Tibial nerve (tissue), 4 donors: ENCODE measurements around the gene FNDC3A. TPM values are rescaled to one million over a fixed set of nuclear protein-coding genes. Genes with fewer than 3 reads are reported as not detected.
A peak's percentile ranks its signal among the peaks of the same experiment; 100 is the strongest.

Source experiments
- DNase-seq, 2 donors: peaks; one replicate each; pipeline ENCODE4 v3.0.0-alpha.2; 2019; ENCODE audit warnings: low spot score in 2 of 2
- H3K27ac ChIP-seq, 4 donors: fragments of 200-600 bp; sonication (generic) in 3 of 4; one replicate each; pipeline ENCODE4 v1.5.1; 2017 to 2019; ENCODE audit warnings: mild to moderate bottlenecking in 1 of 4
- H3K27me3 ChIP-seq, 2 donors: fragments of 200-600 bp; sonication (generic) in 1 of 2; one replicate each; pipeline versions ENCODE4 v1.5.1 to v1.6.0; 2017 to 2019
- H3K36me3 ChIP-seq, 3 donors: fragments of 200-600 bp; sonication (generic); one replicate each; pipeline ENCODE4 v1.5.1; 2018 to 2019
- H3K4me1 ChIP-seq, 4 donors: fragments of 200-600 bp; sonication (generic) in 3 of 4; one replicate each; pipeline ENCODE4 v1.5.1; 2017 to 2019
- H3K4me3 ChIP-seq, 4 donors: fragments of 200-600 bp; sonication (generic) in 3 of 4; one replicate each; pipeline ENCODE4 v1.5.1; 2017 to 2019; ENCODE audit warnings: mild to moderate bottlenecking in 1 of 4, moderate library complexity in 1 of 4
- H3K9me3 ChIP-seq, 4 donors: fragments of 200-600 bp; sonication (generic) in 3 of 4; one replicate each; pipeline ENCODE4 v1.5.1; 2017 to 2019
- EP300 ChIP-seq, 2 donors: sonication (generic); formaldehyde crosslinking; IDR thresholded peaks; one replicate each; pipeline ENCODE4 v1.6.1; 2017; ENCODE audit warnings: antibody characterized with exemption in 2 of 2, mild to moderate bottlenecking in 1 of 2
- POLR2A ChIP-seq, 2 donors: fragments of 450-650 bp; IDR thresholded peaks; one replicate each; pipeline ENCODE4 v1.6.1; 2017; ENCODE audit warnings: antibody characterized with exemption in 2 of 2, mild to moderate bottlenecking in 2 of 2, moderate library complexity in 2 of 2
- WGBS, 2 donors: methylation state at CpG; one replicate each; pipeline ENCODE4 v1.1.5; 2018; 5-methylcytosine and 5-hydroxymethylcytosine counted together
- total RNA-seq, 4 donors: library from RNA; depleted of rRNA; stranded (reverse); fragments of >200 nt; gene quantifications; one replicate each; pipeline ENCODE4 v1.1.0, GENCODE V29; 2016
- TF ChIP-seq, protein P1 (sequence below), 5 experiments: fragments of 200-600 bp in 3 of 5; fragments of 450-650 bp in 2 of 5; sonication (generic) in 3 of 5; IDR thresholded peaks; one replicate each; pipeline ENCODE4 v1.5.1; 2016 to 2019; ENCODE audit warnings: antibody characterized with exemption in 5 of 5, mild to moderate bottlenecking in 3 of 5, moderate library complexity in 2 of 5

The FNDC3A gene
- total RNA-seq, 4 donors from 2014 or later, result 38.2 to 57.7 (median 47.0) TPM

DNA sequence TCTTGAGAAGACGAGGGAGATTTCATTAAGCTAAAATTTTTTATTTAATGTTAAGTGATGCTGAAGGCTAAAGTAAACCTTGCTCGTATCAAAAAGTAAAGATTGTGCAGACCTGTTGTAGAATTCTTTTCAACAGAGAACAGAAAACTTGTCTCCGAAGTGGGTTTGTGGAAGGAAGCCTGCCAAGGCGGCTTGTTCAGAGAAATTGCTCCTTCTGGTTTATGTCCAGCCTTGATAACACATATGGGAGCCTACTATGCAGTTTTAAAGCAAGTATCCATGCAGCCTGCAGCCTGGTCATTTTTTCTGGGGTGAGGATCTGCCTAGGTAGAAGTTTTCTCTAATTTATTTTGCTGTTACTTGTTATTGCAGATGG is 245.9 kb downstream of the FNDC3A start:
- Histone ChIP-seq H3K36me3 (no peaks in the 10 kb centered on the region), H3K27ac (no peak overlapping the region), H3K27me3 (peaks cover 0 to 49% of the 10 kb centered on the region in 2 donors), H3K4me1 (peaks cover 0 to 36% (median 9%) of the 10 kb centered on the region in 4 donors), H3K4me3 (no peak overlapping the region), H3K9me3 (no peaks in the 10 kb centered on the region)
- DNase-seq, result no peak
- 73 to 81% methylated on average over 4 of the region's 4 CpGs for WGBS, 2 donors
- TF ChIP-seq EP300 (IDR thresholded peaks at IDR 0.05) (no peak), POLR2A (IDR thresholded peaks at IDR 0.05) (no peak)
- TF ChIP-seq, protein P1, sequence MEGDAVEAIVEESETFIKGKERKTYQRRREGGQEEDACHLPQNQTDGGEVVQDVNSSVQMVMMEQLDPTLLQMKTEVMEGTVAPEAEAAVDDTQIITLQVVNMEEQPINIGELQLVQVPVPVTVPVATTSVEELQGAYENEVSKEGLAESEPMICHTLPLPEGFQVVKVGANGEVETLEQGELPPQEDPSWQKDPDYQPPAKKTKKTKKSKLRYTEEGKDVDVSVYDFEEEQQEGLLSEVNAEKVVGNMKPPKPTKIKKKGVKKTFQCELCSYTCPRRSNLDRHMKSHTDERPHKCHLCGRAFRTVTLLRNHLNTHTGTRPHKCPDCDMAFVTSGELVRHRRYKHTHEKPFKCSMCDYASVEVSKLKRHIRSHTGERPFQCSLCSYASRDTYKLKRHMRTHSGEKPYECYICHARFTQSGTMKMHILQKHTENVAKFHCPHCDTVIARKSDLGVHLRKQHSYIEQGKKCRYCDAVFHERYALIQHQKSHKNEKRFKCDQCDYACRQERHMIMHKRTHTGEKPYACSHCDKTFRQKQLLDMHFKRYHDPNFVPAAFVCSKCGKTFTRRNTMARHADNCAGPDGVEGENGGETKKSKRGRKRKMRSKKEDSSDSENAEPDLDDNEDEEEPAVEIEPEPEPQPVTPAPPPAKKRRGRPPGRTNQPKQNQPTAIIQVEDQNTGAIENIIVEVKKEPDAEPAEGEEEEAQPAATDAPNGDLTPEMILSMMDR (IDR thresholded peaks at IDR 0.05), result no peak

DNA sequence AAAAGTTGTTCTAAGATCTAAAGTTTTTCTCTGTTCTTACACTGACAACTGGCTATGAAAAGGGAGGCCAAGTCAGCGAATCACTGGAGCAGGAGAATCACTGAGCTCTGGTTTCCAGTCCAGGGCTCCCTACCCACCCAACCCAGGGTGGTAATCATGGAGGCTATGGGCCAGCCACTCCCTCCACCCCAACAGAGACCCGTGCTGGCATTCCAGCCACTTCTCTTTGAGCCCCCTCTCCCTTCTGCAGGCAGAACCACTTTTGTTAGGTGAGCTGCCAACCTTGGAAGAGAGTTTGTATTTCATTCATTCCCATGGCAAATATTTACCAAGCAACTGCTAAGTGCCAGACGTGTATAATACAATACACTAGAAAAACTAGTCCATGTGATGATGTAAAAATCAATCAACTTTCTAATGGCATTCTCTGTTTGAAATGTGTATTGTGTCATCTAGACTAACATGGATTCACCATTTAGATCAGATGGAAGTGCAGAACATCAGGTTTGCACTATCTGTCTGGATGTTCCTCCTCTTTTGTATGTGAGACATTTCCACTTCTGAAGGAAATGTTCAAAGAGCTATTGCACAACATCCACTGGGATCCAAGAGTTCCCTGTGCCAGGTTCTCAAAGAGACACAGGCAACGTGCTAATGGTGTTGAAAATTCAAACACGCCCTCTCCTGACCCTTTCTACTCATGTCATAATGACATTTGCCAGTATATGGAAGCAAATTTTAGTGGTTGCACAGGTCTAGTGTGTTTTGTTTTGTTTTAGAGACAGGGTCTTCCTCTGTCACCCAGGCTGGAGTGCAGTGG is 249.7 kb downstream of the FNDC3A start:
- DNase-seq, result peak in 1 of 2 donors; percentile 38
- no peak overlapping the region for H3K27ac ChIP-seq
- peaks cover 0 to 26% of the 10 kb centered on the region in 2 donors for H3K27me3 ChIP-seq
- H3K4me3 ChIP-seq, result no peak overlapping the region
- H3K36me3 ChIP-seq, result no peaks in the 10 kb centered on the region
- TF ChIP-seq EP300 (IDR thresholded peaks at IDR 0.05), result peak in 1 of 2 donors; percentile 45
- TF ChIP-seq, protein P1 (IDR thresholded peaks at IDR 0.05), result no peak
- WGBS, 2 donors, result 63 to 65% methylated on average over 5 of the region's 5 CpGs
- H3K4me1 ChIP-seq, result peaks cover 0 to 14% (median 8%) of the 10 kb centered on the region in 4 donors
- no peaks in the 10 kb centered on the region for H3K9me3 ChIP-seq

DNA sequence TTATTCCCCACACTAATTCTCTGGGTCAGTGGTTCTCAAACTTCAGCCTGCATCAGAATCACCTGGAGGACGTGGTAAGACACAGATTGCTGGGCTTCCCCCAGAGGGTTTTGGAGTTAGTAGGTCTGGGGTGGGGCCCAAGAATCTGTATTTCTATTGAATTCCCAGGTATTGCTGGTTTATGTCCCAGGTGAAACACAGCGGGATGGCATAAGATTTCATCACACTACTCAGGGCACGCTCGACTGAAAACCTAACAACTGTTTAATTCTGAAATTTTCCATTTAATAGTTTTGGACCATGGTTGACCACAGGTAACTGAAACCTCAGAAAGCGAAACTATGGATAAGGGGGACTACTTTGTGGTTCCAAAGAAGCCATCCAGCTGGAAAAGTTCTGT is 250.9 kb downstream of the FNDC3A start:
- Histone ChIP-seq H3K9me3 (no peaks in the 10 kb centered on the region), H3K4me1 (peaks cover 0 to 4% (median 0%) of the 10 kb centered on the region in 4 donors), H3K4me3 (no peak overlapping the region), H3K36me3 (no peaks in the 10 kb centered on the region), H3K27ac (no peak overlapping the region), H3K27me3 (peaks cover 0 to 14% of the 10 kb centered on the region in 2 donors)
- DNase-seq, result no peak
- 93 to 95% methylated on average over 5 of the region's 5 CpGs for WGBS, 2 donors
- TF ChIP-seq EP300 (IDR thresholded peaks at IDR 0.05) (no peak), POLR2A (IDR thresholded peaks at IDR 0.05) (no peak)
- TF ChIP-seq, protein P1 (IDR thresholded peaks at IDR 0.05), result no peak

DNA sequence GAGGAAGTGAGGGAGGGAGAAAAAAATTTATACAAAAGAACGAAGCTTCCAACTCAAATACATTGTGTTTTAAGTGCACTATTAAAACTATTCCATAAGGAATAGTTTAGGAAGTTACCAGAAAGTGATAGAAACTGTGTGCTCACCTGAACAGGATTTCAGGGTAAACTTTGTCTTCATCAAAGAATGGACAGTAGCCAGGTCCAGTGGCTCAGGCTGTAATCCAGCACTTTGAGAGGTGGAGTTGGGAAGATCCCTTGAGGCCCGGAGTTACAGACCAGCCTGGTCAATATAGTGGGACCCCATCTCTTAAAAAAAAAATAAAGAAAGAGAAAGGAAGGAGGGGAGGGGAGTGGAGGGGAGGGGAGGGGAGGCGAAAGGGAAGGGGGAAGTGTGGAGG is 259.0 kb downstream of the FNDC3A start:
- WGBS, 2 donors, result 85 to 97% methylated on average over 3 of the region's 3 CpGs
- TF ChIP-seq, protein P1 (IDR thresholded peaks at IDR 0.05), result no peak
- TF ChIP-seq EP300 (IDR thresholded peaks at IDR 0.05) (no peak), POLR2A (IDR thresholded peaks at IDR 0.05) (no peak)
- no peaks in the 10 kb centered on the region for H3K4me1 ChIP-seq

DNA sequence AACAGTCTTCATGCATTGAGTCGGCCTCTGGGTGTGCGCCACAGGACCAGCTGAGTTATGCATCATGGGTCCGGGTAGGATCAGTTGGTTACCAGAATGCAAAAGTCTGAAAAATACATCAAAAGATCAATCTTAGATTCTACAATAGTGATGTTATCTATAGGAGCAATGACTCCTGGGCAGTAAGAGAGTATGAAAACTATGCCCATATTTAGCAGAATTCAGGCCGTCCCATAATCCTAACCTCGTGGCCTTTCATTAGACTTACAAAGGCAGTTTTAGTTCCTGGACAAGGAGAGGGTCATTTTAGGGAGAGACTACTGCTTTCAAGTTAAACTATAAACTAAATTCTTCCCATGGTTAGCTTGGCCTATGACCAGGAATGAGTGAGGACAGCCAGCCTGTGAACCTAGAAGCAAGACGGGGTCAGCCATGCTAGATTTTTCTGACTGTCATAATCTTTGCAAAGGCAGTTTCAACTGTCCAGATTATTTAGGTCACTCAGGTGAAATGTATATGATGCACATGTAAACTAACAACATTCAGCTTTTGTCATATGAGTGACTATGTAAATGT is 260.2 kb downstream of the FNDC3A start:
- no peaks in the 10 kb centered on the region for H3K9me3 ChIP-seq
- no peaks in the 10 kb centered on the region for H3K4me1 ChIP-seq
- DNase-seq, result no peak
- H3K4me3 ChIP-seq, result no peak overlapping the region
- H3K27ac ChIP-seq, result no peak overlapping the region
- no peaks in the 10 kb centered on the region for H3K27me3 ChIP-seq
- no peaks in the 10 kb centered on the region for H3K36me3 ChIP-seq
- 73% methylated on average over 6 of the region's 6 CpGs for WGBS, 2 donors
- TF ChIP-seq, protein P1 (IDR thresholded peaks at IDR 0.05), result no peak
- TF ChIP-seq EP300 (IDR thresholded peaks at IDR 0.05) (no peak), POLR2A (IDR thresholded peaks at IDR 0.05) (no peak)

More for the DNA sequence above, 259.0 kb downstream of the FNDC3A start:
- DNase-seq, result no peak
- H3K27ac ChIP-seq, result no peak overlapping the region
- H3K27me3 ChIP-seq, result no peaks in the 10 kb centered on the region
- H3K9me3 ChIP-seq, result no peaks in the 10 kb centered on the region
- no peaks in the 10 kb centered on the region for H3K36me3 ChIP-seq
- H3K4me3 ChIP-seq, result no peak overlapping the region
